Mammary epithelial cell (primary cell): ENCODE data around the gene CD81.

Source experiments
- CTCF ChIP-seq, 2 donors: IDR thresholded peaks in 1 of 2; conservative IDR thresholded peaks in 1 of 2; 2 replicates each; pipeline ENCODE4 v1.5.1; 2011 to 2012; ENCODE audit warnings: inconsistent platforms in 2 of 2, low read length in 2 of 2, mild to moderate bottlenecking in 2 of 2, control low read depth in 1 of 2, low read depth in 1 of 2; ENCODE audit not compliant: insufficient read depth in 1 of 2; ENCODE audit errors: extremely low read depth in 1 of 2
- EZH2 ChIP-seq: IDR thresholded peaks from 2 replicates; pipeline ENCODE4 v1.6.1; 2012; ENCODE audit warnings: low read length, inconsistent platforms, borderline replicate concordance

GRCh38 chr11:2361565-2361964 lies 15.5 kb upstream of the CD81 start:
- TF ChIP-seq CTCF (conservative IDR thresholded peaks at IDR 0.05 in 1 of 2, IDR thresholded peaks at IDR 0.05 in 1 of 2; ENCODE audit: extremely low read depth in 1 of 2, insufficient read depth in 1 of 2, low read depth in 1 of 2, low read length in 2 of 2) (no peak), EZH2 (no peak)
